ENCODE measurements around the gene NR2F1-AS1.
"Not testable (repeated sequence)": the region's sequence is repeated elsewhere in the genome, so short reads cannot be mapped to it uniquely, and the experiment has no call there.

NR2F1-AS1 gene

DNA sequence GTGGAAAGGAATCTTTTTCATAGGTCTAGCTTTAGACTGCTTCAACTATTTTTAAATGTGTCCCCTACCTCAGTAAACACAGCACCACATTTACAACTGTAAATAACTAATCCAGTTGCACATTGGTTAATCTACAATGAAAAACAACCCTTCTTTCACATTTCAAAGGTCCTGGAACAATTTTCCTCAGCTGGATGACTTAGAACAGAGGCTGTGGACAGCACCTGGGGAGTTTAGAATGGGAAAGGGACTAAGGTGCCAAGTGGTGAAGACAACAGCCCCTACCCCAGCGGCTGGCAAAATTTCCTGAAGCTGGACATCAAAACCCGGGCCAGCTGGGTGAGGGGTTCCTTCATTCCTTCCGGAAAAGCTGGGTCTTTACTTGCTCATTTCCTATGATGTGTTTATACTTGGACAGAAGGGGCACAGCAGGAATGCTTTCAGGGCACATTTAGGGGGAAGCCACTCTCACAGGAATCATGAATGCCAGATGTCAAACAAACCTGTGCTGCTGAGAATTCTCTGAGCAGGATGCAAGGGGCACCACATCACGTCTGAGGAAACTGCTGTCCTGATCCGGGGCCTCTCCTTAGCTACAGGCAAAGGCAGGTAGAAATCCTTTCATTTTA is 158.3 kb downstream of the NR2F1-AS1 start:
- DNase-seq = no peak

GRCh38 chr5:93421987-93422401 is 159.0 kb downstream of the NR2F1-AS1 start:
- no peak for DNase-seq

DNA sequence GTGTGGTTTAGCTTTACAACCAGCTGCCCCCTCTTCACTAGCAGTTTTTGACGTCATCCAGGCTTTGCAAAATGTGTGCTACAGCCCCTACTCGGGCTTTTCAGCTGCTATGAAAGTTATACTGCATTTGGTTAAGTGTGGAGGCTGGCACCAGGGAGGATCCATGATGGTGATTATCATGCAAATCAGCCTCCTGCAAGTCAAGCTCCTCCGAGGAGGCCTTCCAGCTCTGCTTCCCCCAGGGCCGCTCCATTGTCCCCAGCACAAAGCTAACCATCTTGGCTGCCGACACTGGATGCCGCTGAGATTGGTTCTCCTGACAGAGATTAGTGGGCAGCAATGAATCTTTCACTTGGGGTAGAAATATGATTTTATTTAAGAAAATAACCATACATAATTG is 159.6 kb downstream of the NR2F1-AS1 start:
- no peak for DNase-seq

DNA sequence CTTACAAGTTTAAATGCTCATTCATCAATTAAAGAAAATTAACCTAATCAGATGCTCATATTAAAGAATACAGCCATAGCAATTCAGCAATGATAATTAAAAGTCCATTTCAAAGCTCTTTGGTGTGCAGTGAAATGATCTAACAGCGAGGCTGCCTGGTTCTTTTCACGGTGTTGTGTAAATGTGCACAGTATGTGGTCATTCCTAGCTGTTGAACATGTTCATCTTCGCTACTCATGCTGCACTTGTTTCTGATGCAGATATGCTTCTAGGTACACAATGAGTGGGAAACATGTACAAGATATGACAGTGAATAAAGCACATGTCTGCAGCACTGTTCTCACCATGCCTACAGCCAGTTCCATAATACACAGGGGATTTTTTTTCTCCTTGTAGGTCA is 163.5 kb downstream of the NR2F1-AS1 start:
- DNase-seq = no peak

GRCh38 chr5:93415819-93416218 is 165.2 kb downstream of the NR2F1-AS1 start:
- DNase-seq = no peak

DNA sequence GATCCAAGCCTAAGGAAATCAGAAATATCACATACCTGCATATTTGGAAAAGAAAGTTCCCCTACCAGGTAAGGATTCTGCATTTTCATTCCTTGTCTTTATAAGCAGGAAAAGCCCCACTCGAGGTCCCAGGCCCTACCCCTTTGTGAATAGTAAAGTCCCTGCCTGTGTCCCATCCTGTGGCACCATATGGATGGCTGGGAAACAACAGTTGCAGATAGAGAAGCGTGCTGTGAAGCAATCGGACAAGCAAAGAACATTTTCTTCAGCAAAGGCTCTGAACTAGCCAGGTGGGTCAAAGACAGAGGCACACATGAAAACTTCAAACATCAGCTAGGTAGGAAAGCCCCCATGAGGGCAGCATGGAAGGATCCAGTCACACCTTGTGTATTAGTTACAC is 169.3 kb downstream of the NR2F1-AS1 start:
- DNase-seq = no peak

DNA sequence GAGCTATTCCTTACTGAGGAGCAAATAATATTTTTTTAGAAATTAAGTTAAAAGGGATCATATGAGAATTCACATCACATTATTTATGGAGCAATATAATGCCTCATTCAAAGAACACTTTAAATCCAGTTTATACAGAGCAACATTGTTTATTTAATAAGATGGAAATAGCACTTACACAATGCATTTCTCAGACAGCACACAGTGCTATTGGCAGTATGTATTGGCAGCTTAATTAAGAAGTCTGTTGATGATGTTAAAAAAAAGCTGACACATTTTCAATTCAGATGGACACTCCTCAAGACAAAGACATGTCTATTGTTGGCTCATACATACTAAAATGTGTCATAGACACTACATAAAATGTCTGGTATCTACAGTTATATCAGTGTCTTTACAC is 171.3 kb downstream of the NR2F1-AS1 start:
- no peak for DNase-seq

DNA sequence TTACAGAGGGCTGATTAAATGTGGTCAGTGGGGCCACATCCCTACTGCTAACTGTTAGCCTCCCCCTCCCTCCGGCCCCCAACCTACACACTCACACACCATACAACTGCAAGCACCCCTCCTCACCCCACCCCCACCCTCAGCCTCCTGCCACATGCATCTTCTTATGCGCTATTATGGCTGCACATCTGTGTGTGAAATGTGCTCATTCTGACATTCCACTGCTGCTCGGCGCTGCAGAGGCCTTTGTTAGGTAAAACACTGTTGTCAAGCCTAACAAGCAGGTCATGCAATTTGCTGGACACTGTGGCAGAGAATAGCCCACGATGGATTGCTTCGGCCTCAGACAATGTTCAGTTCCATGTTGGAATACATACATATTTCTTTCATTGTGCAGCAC is 173.6 kb downstream of the NR2F1-AS1 start:
- no peak for DNase-seq

DNA sequence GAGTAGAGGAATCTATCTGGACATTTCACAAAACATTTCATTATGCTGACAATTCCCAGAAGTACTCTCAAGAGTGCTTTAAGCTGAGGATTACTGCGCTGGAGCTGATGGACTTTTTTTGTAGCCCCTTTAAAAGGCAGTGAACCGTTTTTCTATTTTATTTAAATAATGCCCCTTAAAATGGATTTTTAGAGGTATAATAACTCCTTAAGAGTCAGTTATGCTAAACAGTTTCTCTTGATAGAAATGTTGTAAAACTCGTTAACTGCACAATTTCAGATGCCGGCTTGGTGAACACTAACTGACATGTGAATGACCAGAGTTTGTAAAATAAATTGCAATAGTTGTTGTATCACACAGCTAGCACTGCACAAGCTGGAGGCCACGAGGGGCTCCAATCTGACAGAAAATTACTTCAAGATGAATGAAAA is 174.0 kb downstream of the NR2F1-AS1 start:
- DNase-seq = no peak

DNA sequence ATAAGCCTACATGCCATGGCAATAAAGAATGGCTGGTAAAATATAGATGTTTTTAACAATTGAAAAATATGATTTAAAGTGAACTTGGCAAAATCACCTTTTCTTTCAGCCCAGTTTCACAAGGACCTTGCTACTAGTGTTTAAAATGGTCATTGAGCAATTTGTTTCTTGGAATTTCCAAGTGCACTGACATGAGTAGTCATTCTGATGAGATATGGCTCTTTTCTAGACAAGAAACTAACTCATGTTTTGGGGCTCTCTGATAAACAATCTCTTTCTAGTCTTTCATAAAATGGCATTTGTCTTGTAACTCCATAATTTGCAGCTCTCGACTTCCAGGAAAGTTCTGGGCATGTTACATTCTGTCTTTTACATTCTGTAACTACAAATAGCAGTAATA is 176.8 kb downstream of the NR2F1-AS1 start:
- no peak for DNase-seq

DNA sequence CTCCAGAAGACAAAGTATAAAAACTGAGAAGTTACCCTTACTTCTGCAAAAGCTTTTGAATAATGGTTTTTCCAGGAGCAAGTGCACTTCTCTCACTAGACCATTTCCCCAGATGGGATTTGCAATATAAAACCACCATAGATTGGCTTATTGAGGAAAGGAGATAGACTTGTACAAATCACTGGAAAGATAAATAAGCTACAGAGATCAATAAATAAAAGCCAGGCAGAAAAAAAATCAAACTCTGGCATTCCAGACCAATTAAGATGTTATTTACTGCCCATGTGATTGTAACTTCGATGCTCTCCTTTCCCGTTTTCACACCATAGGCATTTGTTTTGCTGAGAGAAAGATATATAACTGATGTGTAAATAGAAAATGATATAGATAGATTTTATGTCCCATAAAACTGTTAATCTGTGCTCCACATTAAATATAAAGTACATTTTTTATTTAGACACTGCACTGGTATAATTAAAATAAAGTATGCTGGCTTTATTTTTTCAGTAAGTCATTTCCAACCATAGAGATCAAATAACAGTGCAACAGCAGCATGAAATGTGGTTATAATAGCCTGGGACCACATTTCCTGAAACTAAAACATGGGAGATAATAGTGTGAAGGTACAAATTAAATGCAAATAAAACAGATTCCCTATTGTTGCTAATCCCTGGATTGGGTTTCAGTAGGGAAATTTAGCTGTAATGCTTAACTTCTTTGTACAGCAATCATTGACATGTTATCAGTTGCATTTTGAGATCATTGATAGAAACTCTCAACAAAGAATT is 177.7 kb downstream of the NR2F1-AS1 start:
- DNase-seq = no peak

DNA sequence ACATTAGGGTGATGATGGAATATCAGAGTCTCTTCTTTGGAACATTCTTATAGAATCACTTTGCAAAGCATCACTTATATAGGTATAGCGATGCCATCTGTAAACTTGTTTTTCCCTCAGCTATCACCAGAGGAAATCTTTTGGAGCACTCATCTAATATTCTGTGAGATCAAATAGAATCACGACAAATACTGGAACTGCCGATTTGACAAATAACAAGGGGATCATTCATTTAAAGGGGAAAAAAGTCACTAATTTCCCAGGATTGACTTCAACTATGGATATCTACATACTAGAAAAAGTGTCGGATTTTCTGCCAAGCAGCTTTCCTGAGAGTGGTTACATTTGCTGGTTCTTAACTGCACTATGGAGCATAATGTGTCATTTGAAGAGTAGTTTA is 178.6 kb downstream of the NR2F1-AS1 start:
- DNase-seq = no peak

DNA sequence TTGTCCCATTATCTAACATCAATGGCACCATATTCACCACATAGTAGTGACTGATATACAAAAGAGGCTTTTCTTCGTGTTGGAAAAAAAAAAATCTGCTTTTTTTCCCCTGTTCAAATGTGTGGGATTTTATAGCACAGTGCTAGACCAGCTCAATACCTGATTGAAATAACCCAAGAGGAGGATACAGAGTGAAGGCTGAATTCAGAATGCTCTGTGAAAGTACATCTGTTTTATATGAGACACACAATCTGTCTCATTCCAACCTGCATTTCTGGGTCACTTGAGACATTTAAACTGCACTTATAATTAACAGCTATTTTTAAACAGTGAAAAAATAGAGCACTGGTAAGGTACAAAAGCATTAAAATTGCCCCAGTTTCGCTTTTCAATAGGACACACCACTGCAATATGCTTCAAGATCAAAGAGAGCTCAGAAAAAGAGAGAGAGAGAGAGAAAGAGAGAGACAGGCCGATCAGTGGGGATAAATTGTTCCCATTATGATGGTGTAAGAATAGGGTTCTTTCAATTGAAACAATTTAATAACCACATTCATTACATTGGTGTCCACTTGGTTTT is 179.3 kb downstream of the NR2F1-AS1 start:
- DNase-seq = no peak

DNA sequence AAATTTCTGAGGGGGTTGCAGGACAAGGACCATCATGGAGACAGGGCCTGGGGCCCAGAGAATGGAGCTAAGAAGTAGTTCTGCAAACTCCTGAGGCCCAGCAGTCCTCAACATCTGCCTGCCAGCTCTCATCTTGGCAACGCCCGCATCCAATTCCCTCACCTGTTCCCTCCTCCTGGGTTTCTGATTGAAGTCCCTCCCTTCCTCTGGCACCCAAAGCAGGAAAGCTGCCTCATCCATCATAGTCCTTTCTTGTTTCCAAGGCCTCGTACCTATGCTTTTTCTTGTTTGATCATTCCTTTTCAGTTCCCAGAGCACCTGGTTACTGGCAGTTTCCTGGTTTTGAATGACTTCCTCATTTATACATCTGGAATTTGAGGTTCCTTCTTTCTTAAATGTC is 181.3 kb downstream of the NR2F1-AS1 start:
- no peak for DNase-seq

DNA sequence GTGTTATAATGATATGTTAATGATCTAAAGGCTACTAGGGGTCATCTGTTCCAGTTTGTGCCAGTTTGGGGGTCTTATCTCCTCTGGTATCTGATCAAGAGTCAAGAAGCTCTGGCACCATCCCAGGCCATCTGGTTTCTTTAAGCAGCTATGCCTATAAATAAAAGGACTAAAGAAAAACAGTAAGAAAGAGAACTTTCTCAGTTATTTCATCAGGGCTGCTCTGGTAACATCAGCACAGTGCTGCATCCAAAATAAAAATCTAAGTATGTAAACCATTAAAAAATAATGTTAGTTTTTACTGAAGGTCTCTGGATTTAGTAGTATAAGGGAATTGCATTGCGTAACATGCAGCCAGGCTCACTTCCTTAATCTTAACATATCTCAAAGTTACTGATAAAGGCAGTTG is 185.0 kb downstream of the NR2F1-AS1 start:
- DNase-seq = no peak

GRCh38 chr5:93395010-93395409 is 186.0 kb downstream of the NR2F1-AS1 start:
- no peak for DNase-seq

DNA sequence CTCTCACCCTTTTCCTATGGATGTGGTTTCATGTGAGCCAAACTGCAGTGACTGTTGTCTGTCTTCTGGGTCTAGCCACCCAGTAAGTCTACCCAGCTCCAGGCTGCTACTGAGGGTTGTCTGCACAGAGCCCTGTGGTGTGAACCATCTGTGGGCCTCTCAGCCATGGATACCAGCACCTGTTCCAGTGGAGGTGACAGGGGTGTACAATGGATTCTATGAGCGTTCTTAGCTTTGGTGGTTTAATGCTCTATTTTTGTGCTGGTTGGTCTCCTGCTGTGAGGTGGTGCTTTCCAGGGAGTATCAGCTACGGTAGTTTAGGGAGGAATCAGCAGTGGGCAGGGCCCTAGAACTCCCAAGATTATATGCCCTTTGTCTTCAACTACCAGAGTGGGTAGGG is 186.7 kb downstream of the NR2F1-AS1 start:
- DNase-seq = no peak

DNA sequence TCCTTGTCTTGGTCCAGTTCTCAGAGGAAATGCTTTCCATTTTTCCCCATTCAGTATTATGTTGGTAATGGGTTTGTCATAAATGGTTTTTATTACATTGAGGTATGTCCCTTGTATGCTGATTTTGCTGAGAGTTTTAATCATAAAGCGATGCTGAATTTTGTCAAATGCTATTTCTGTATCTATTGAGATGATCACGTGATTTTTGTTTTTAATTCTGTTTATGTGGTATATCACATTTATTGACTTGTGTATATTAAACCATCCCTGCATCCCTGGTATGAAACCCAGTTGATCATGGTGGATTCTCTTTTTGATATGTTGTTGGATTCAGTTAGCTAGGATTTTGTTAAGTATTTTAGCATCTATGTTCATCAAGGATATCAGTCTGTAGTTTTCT is 189.8 kb downstream of the NR2F1-AS1 start:
- DNase-seq = not testable (repeated sequence)

GRCh38 chr5:93385655-93386054 is 195.4 kb downstream of the NR2F1-AS1 start:
- DNase-seq = no peak

GRCh38 chr5:93384995-93385394 is 196.0 kb downstream of the NR2F1-AS1 start:
- no peak for DNase-seq

DNA sequence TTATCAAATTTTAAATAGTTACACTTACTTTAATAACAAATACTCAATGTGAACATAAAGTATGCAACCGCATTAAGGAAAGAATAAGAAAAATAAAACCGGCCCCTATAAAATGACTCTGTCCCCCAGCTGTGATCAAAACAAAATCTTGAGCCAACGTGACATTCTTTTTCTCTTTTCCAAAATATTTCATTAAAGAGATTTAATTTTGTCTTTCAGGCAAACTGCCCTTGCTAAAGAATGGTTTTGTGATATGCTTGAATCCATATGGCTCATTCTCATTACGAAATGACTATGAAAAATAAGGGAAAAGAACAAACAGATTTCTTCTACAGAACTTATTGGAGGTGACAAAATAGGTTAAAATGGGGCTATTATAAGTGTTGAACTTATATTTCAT is 197.0 kb downstream of the NR2F1-AS1 start:
- DNase-seq = no peak

DNA sequence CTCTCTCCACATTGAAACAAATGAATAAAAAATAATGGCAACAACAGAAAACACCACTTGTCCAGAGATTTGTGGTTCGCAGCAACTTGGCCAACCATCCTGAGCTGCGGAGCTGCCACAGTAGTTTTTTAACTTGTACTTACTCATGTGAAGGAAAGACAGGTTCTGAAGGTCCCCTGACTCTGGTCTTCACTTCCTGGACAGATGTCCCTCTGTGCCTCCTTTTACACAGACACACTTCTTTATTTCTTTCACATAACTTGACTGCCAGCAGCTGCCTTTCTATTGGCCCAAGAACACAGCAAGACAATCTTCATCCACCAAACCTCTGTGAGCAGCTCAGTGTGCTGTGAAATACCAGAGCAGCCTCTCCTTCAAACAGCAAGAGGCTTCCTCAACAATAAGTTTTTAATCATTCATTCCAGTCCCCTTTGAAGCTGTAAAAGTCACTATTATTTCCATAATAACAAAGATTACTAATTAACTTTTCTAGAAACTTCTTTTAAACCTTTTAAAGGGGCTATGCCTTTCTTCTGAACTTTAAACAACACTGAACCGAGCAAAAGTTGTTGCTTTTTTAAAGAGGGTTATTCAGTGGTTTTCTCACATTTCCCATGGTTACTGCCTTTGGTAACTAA is 198.7 kb downstream of the NR2F1-AS1 start:
- DNase-seq = no peak

- DNase-seq = no peak
Measured at GRCh38 chr5:93381057-93381456, 200.0 kb downstream of the NR2F1-AS1 start.

GRCh38 chr5:93378073-93378472 is 202.9 kb downstream of the NR2F1-AS1 start:
- peak; percentile 8 for DNase-seq
